ENCODE results near the gene TMEM126A. TPM values are rescaled to one million over a fixed set of nuclear protein-coding genes. Genes with fewer than 3 reads are reported as not detected.

Gene TMEM126A
- total RNA-seq, 1 donor from 2014 or later: 25.8 TPM

- Mint-ChIP-seq H3K4me3 (ENCODE audit: low read depth) (no peak overlapping the region), H3K27ac (no peak overlapping the region), H3K4me1 (ENCODE audit: low read depth) (peaks cover 4% of the 10 kb centered on the region), H3K9me3 (ENCODE audit: low read depth) (peaks cover 6% of the 10 kb centered on the region), H3K27me3 (no peaks in the 10 kb centered on the region), H3K36me3 (ENCODE audit: insufficient read depth) (no peaks in the 10 kb centered on the region)
- no peak for TF ChIP-seq CTCF (IDR thresholded peaks at IDR 0.05; ENCODE audit: unreplicated experiment)
- DNase-seq (ENCODE audit: low spot score, unreplicated experiment): no peak
Observed at GRCh38 chr11:85704967-85705366, 57.2 kb downstream of the TMEM126A start.

GRCh38 chr11:85705800-85706199 is 58.0 kb downstream of the TMEM126A start:
- H3K4me1 Mint-ChIP-seq (ENCODE audit: low read depth): no peaks in the 10 kb centered on the region
- DNase-seq (ENCODE audit: low spot score, unreplicated experiment): no peak
- no peaks in the 10 kb centered on the region for H3K36me3 Mint-ChIP-seq (ENCODE audit: insufficient read depth)
- peaks cover 6% of the 10 kb centered on the region for H3K9me3 Mint-ChIP-seq (ENCODE audit: low read depth)
- no peak overlapping the region for H3K27ac Mint-ChIP-seq
- no peak overlapping the region for H3K4me3 Mint-ChIP-seq (ENCODE audit: low read depth)
- H3K27me3 Mint-ChIP-seq: no peaks in the 10 kb centered on the region
- no peak for TF ChIP-seq CTCF (IDR thresholded peaks at IDR 0.05; ENCODE audit: unreplicated experiment)

Other genes starting within 250 kb of the TMEM126A start
- 1.5 and 2.4 TPM in 2 replicates for gene DLG2, start 20.6 kb upstream of the TMEM126A start, total RNA-seq
- gene TMEM126B, start 19.4 kb upstream of the TMEM126A start, total RNA-seq: 36.4 and 37.8 TPM in 2 replicates
- 66.3 and 66.7 TPM in 2 replicates for gene CREBZF, start 17.2 kb downstream of the TMEM126A start, total RNA-seq
- gene CCDC89, start 38.2 kb downstream of the TMEM126A start, total RNA-seq: not detected in 2 replicates
- 4.7 and 5.6 TPM in 2 replicates for gene SYTL2, start 163.2 kb downstream of the TMEM126A start, total RNA-seq
- gene CCDC83, start 207.4 kb downstream of the TMEM126A start, total RNA-seq: not detected in 2 replicates

Data from progenitor cell of endocrine pancreas (in vitro differentiated cells).